HepG2 (cell line): ENCODE data around the gene CD44. TPM values are rescaled to one million over a fixed set of nuclear protein-coding genes. Genes with fewer than 3 reads are reported as not detected.

ENCODE experiments used
- ATAC-seq: fragments of 200-7000 bp; cut with Tn5 transposase; 3 replicates; pipeline ENCODE4 v1.9.1; 2020; ENCODE audit warnings: mild to moderate bottlenecking, moderate library complexity
- BruUV-seq: library from RNA; stranded (reverse); fragments of 400-500 nt; replicated peaks from 2 replicates; lab custom pipeline; 2021; lab: Mats Ljungman, UMichigan
- CTCF ChIA-PET: fragments of 300-600 bp; formaldehyde crosslinking; extraction: SDS; loops from one replicate; lab custom pipeline; 2021; ENCODE audit warnings: low total read pairs, inconsistent platforms, low intra/inter-chr PET ratio; lab: Yijun Ruan, JAX
- POLR2A ChIA-PET: fragments of 350-600 bp; sonication (Branson Sonifier 250); formaldehyde crosslinking; loops from one replicate; lab custom pipeline; 2020; ENCODE audit warnings: antibody characterized with exemption, inconsistent platforms; lab: Yijun Ruan, JAX
- DNase-seq: peaks from one replicate; pipeline ENCODE4 v3.0.0-alpha.2; 2015; ENCODE audit warnings: low spot score
- FAIRE-seq: peaks from 3 replicates; lab custom pipeline; 2011; peaks lifted over from hg19 to GRCh38; lab: Jason Lieb, UNC
- H2AFZ ChIP-seq: one replicate; pipeline ENCODE4 v1.6.1; 2011; ENCODE audit warnings: low read length, inconsistent platforms
- H3K27ac ChIP-seq: fragments of 300-600 bp; 3 replicates; pipeline ENCODE4 v1.8.0; 2011; ENCODE audit warnings: mixed run types, mild to moderate bottlenecking, mixed read lengths, low read length, inconsistent platforms; ENCODE audit not compliant: insufficient read depth; ENCODE audit errors: extremely low read length
- H3K27me3 ChIP-seq, 2 experiments: fragments of 200-600 bp in 1 of 2; 2 replicates in 1 of 2; 3 replicates in 1 of 2; pipeline versions ENCODE4 v1.6.0 to v1.8.0; 2011; ENCODE audit warnings: low read length in 2 of 2, mild to moderate bottlenecking in 2 of 2, moderate library complexity in 2 of 2, inconsistent platforms in 1 of 2; ENCODE audit not compliant: insufficient read depth in 2 of 2, control insufficient read depth in 1 of 2
- H3K36me3 ChIP-seq, 2 experiments: fragments of 200-600 bp in 1 of 2; replicated peaks in 1 of 2; 2 replicates in 1 of 2; 3 replicates in 1 of 2; pipeline versions ENCODE4 v1.5.1 to v1.8.0; 2011; ENCODE audit warnings: low read length in 2 of 2, inconsistent platforms in 1 of 2; ENCODE audit not compliant: insufficient read depth in 2 of 2, control insufficient read depth in 1 of 2
- H3K4me1 ChIP-seq: 2 replicates; pipeline ENCODE4 v1.5.1; 2012; ENCODE audit warnings: low read length, inconsistent platforms; ENCODE audit not compliant: insufficient read depth
- H3K4me2 ChIP-seq: 2 replicates; pipeline ENCODE4 v1.6.0; 2011; ENCODE audit warnings: low read depth, low read length, inconsistent platforms
- H3K4me3 ChIP-seq, 3 experiments: fragments of 200-600 bp in 1 of 3; sonication (generic), shearing (Covaris generic) in 1 of 3; replicated peaks in 1 of 3; 2 replicates each; pipeline ENCODE4 v1.5.1; 2011 to 2016; ENCODE audit warnings: low read length in 3 of 3, inconsistent platforms in 2 of 3, low read depth in 2 of 3, mild to moderate bottlenecking in 2 of 3, control low read depth in 1 of 3, mixed read lengths in 1 of 3; ENCODE audit not compliant: insufficient read depth in 1 of 3
- H3K79me2 ChIP-seq: one replicate; pipeline ENCODE4 v1.6.1; 2011; ENCODE audit warnings: low read length, inconsistent platforms; ENCODE audit not compliant: insufficient read depth
- H3K9ac ChIP-seq: 2 replicates; pipeline ENCODE4 v1.6.0; 2011; ENCODE audit warnings: mild to moderate bottlenecking, low read depth, low read length, inconsistent platforms; ENCODE audit not compliant: insufficient read depth
- H3K9me3 ChIP-seq: 2 replicates; pipeline ENCODE4 v1.5.1; 2012; ENCODE audit warnings: mild to moderate bottlenecking, low read length
- H4K20me1 ChIP-seq: 2 replicates; pipeline ENCODE4 v1.6.0; 2011; ENCODE audit warnings: inconsistent platforms, mild to moderate bottlenecking, low read length, moderate library complexity; ENCODE audit not compliant: insufficient read depth
- CBX2 ChIP-seq, 2 experiments: fragments of 200-600 bp in 1 of 2; sonication (generic); formaldehyde crosslinking in 1 of 2; IDR thresholded peaks; 2 replicates each; pipeline versions ENCODE4 v1.7.0 to v1.8.1; 2018 to 2022; ENCODE audit warnings: low read depth in 2 of 2, low read length in 1 of 2, mild to moderate bottlenecking in 1 of 2, missing genetic modification reagents in 1 of 2
- MXI1 ChIP-seq: IDR thresholded peaks from 3 replicates; pipeline ENCODE4 v1.6.1; 2012; ENCODE audit warnings: low read depth, low read length, inconsistent platforms, borderline replicate concordance
- PHF20 ChIP-seq: sonication (generic); formaldehyde crosslinking; IDR thresholded peaks from 2 replicates; pipeline ENCODE4 v1.5.0; 2020; ENCODE audit warnings: mild to moderate bottlenecking, missing genetic modification reagents
- ZBTB25 ChIP-seq: IDR thresholded peaks from 2 replicates; pipeline ENCODE4 v1.6.1; 2018; ENCODE audit warnings: missing genetic modification reagents
- ZFP1 ChIP-seq: IDR thresholded peaks from 2 replicates; pipeline ENCODE4 v1.6.1; 2016
- ZFP37 ChIP-seq: sonication (generic); formaldehyde crosslinking; IDR thresholded peaks from 2 replicates; pipeline ENCODE4 v1.4.0; 2020; ENCODE audit warnings: missing genetic modification reagents, borderline replicate concordance
- in situ Hi-C: cut with HindIII; loops from 2 replicates; pipeline ENCODE4 v1.10.0; 2017; ENCODE audit warnings: low pct_unique_long_range_greater_than_20kb; ENCODE audit not compliant: extremely low pct_ligation_motif_present
- intact Hi-C: fragments of 100-400 bp; cut with micrococcal nuclease; formaldehyde crosslinking; loops from one replicate; pipeline ENCODE4 v1.10.0; 2022; ENCODE audit not compliant: unreplicated experiment
- polyA plus RNA-seq, 8 experiments: library from polyadenylated mRNA; depleted of rRNA in 3 of 8; stranded (reverse) in 7 of 8; unstranded in 1 of 8; fragments of >200 nt; fragmentation: Illumina TruSeq in 4 of 8; extraction: Trizol in 4 of 8; gene quantifications; 2 replicates each; pipeline versions ENCODE4 v1.2.1 to v1.2.3, GENCODE V29; 2011 to 2016; ENCODE audit warnings: low read depth in 4 of 8, missing spikeins in 1 of 8, mixed read lengths in 1 of 8; ENCODE audit not compliant: insufficient read depth in 1 of 8
- total RNA-seq, 5 experiments: library from RNA; depleted of rRNA; stranded (reverse); fragments of >200 nt; fragmentation: Illumina TruSeq; extraction: Trizol; gene quantifications; 2 replicates each; pipeline ENCODE4 v1.2.3, GENCODE V29; 2016; ENCODE audit warnings: low read depth in 1 of 5
- TF ChIP-seq, protein P1 (sequence below): IDR thresholded peaks from 2 replicates; pipeline ENCODE4 v1.6.1; 2012; ENCODE audit warnings: low read length, improper control_type of control experiment

The CD44 gene
- total and polyA plus RNA-seq, 2 of the 13 experiments (the other 11 are each of a cell fraction or from before 2014, with no cell fraction given), result 0.02 to 0.11 TPM

- no peak overlapping the region for H3K27ac ChIP-seq
- ChIA-PET POLR2A (no interaction called here), CTCF (no interaction called here)
- no TSS peak for BruUV-seq
- no peaks in the 10 kb centered on the region for H3K9me3 ChIP-seq
- H3K79me2 ChIP-seq, result no peaks in the 10 kb centered on the region
- TF ChIP-seq ZFP1 (no peak), ZFP37 (no peak), PHF20 (no peak), ZBTB25 (CRISPR knock-in tag) (no peak), CBX2 (IDR thresholded peaks at IDR 0.05; ENCODE audit: low read depth, low read length) (no peak), CBX2 (CRISPR knock-in tag; IDR thresholded peaks at IDR 0.05; ENCODE audit: low read depth) (no peak), MXI1 (no peak)
- TF ChIP-seq, protein P1, sequence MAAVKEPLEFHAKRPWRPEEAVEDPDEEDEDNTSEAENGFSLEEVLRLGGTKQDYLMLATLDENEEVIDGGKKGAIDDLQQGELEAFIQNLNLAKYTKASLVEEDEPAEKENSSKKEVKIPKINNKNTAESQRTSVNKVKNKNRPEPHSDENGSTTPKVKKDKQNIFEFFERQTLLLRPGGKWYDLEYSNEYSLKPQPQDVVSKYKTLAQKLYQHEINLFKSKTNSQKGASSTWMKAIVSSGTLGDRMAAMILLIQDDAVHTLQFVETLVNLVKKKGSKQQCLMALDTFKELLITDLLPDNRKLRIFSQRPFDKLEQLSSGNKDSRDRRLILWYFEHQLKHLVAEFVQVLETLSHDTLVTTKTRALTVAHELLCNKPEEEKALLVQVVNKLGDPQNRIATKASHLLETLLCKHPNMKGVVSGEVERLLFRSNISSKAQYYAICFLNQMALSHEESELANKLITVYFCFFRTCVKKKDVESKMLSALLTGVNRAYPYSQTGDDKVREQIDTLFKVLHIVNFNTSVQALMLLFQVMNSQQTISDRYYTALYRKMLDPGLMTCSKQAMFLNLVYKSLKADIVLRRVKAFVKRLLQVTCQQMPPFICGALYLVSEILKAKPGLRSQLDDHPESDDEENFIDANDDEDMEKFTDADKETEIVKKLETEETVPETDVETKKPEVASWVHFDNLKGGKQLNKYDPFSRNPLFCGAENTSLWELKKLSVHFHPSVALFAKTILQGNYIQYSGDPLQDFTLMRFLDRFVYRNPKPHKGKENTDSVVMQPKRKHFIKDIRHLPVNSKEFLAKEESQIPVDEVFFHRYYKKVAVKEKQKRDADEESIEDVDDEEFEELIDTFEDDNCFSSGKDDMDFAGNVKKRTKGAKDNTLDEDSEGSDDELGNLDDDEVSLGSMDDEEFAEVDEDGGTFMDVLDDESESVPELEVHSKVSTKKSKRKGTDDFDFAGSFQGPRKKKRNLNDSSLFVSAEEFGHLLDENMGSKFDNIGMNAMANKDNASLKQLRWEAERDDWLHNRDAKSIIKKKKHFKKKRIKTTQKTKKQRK, result no peak
- H3K27me3 ChIP-seq, result peaks cover 0 to 4% of the 10 kb centered on the region in 2 experiments; a peak in 2 of 5 replicates
- intact Hi-C loops, result no loop called here
- DNase-seq (no peak), ATAC-seq (no peak), FAIRE-seq (no peak)
- no peak overlapping the region for H3K4me2 ChIP-seq
- no peak overlapping the region for H2AFZ ChIP-seq
- no peak overlapping the region for H3K4me3 ChIP-seq
- no peaks in the 10 kb centered on the region for H3K4me1 ChIP-seq
- H4K20me1 ChIP-seq, result no peaks in the 10 kb centered on the region
- H3K36me3 ChIP-seq, result no peaks in the 10 kb centered on the region
- in situ Hi-C loops, result no loop called here
- H3K9ac ChIP-seq, result no peak overlapping the region
Measured at GRCh38 chr11:35109041-35109440, 29.9 kb upstream of the CD44 start.
